NCI-H146 treated with DMSO at 0.1 percent for 48 hours (cell line): ENCODE results near the gene ITGA8.
"Not testable (repeated sequence)": the region's sequence is repeated elsewhere in the genome, so short reads cannot be mapped to it uniquely, and the experiment has no call there.

Experiments
- DNase-seq: peaks from one replicate; lab custom pipeline; 2025; ENCODE audit not compliant: unreplicated experiment; lab: John Stamatoyannopoulos, UW

ITGA8 gene

DNA sequence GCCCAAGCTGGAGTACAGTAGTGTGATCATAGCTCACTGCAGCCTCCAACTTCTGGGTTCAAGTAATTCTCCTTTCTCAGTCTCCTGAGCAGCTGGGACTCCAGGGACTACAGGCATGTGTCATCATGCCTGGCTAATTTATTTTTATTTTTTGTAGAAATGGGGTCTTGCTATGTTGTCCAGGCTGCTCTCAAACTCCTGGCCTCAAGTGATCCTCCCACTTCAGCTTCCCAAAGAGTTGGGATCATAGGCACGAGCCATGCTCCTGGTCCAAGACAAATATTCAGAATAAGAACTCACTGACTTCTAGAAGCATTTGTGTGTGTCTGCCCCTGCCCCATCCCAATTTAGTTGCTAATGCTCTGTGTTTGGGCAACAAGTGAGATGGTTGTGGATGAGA lies 151.8 kb downstream of the ITGA8 start:
- DNase-seq: no peak

DNA sequence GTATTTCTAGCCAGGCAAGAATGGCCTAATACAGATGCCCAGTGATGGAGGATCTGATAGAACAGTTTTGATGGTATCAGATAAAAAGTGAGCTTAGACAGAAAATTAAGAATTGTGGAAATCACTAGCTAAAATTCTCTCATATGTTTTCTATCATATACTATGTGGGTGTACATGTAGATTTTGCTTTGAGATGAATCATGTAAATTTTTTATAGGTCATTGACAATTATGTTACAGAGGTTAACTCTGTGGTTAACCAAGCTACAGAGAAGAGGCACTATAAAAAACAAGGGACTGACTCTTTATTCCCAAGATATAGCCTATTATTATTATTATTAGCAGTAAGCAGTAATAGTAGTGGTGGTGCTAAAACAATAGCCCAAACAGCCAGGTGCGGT lies 156.5 kb downstream of the ITGA8 start:
- DNase-seq: no peak

DNA sequence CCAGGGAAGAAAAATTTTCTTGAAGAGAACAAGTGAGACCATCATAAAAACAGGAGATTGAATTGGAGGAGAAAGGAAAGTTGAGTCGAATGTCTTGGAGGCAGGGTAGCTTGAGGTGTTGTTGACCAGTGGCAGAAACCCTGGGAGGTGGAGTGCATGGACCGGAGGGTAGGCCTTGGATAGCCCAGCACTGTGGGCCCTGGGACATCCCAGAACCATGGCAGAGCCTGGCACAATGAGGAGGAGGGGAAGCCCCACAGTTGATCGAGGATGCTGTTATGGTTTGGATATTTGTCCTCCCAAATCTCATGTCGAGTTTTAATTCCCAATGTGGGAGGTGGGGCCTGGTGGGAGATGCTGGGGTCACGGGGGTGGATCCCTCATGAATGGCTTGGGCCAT lies 157.1 kb downstream of the ITGA8 start:
- DNase-seq: no peak

- no peak for DNase-seq
These were observed 157.6 kb downstream of the ITGA8 start for GRCh38 chr10:15562116-15562515.

- no peak for DNase-seq
These were observed 161.6 kb downstream of the ITGA8 start for GRCh38 chr10:15558136-15558535.

DNA sequence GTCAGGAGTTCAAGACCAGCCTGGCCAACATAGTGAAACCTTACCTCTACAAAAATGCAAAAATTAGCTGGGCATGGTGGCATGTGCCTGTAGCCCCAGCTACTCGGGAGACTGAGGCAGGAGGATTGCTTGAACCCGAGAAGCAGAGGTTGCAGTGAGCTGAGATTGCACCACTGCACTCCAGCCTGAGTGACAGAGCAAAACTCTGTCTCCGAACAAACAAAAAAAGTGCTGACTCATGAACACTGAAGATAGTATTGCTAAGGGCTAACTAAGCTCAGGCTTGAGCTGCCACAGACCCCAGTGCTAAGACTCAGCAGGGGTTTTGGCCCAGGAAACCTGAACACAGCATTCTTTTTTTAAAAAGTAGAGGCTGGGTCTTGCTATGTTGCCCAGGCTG lies 162.6 kb downstream of the ITGA8 start:
- DNase-seq: not testable (repeated sequence)

DNA sequence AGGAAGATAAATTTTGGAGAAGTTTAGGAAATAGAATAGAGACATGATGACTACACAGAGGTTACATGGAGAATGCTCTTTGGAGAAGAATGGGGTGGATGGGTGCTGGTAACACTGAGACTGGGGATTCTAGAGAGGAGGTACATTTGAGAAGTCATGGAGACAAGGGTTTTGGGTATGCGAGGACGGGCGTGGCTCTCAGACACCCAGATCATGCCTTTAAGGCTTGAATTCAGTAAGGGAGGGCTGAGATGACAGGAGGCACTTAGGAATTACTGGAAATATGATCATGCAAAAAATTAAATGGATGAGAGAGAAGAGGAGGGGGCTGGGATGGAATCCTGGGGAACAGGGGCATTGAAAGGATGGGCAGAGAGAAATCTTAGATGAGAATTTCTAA lies 168.8 kb downstream of the ITGA8 start:
- DNase-seq: no peak

- DNase-seq: no peak
These were observed 171.4 kb downstream of the ITGA8 start for GRCh38 chr10:15548331-15548730.

- no peak for DNase-seq
These were observed 173.1 kb downstream of the ITGA8 start for GRCh38 chr10:15546606-15547005.

- no peak for DNase-seq
These were observed 173.8 kb downstream of the ITGA8 start for GRCh38 chr10:15545884-15546283.

DNA sequence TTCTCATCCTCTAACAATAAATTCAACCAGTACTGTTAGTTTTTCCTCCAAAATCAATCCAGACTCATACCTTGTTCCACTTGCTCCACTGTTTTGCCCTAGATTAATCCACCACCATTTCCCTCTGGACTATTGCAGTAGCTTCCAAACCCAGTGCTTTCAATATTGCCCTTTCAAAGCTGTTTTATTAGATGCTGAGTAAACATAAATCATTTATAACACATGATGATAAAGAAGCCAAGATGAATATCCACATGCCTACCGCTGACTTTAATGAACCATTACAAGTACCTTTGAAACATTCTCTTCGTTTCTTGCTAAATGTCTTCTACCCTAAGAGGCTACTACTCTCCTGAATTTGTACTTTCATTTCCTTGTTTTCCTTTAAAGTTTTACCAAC lies 174.5 kb downstream of the ITGA8 start:
- no peak for DNase-seq

- no peak for DNase-seq
These were observed 175.7 kb downstream of the ITGA8 start for GRCh38 chr10:15543994-15544393.

- no peak for DNase-seq
These were observed 176.9 kb downstream of the ITGA8 start for GRCh38 chr10:15542817-15543216.

GRCh38 chr10:15541376-15541775 lies 178.3 kb downstream of the ITGA8 start:
- no peak for DNase-seq

DNA sequence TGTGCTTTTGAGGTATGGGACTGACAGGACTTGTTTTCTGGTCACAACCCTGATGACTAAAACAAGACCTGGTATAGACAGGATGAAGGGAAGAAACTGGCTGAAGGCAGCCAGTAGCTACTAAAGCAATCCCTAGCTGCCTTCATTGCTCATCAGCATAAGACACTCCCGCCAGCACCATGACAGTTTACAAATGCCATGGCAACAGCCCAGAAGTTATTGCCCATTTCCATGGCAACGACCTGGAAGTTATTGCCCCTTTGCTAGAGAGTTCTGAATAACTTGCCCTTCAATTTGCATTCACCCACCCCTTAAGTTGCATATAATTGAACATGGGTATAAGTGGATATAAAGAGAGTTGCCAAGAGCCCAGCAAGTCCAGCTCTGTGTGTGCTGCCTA lies 179.0 kb downstream of the ITGA8 start:
- no peak for DNase-seq

DNA sequence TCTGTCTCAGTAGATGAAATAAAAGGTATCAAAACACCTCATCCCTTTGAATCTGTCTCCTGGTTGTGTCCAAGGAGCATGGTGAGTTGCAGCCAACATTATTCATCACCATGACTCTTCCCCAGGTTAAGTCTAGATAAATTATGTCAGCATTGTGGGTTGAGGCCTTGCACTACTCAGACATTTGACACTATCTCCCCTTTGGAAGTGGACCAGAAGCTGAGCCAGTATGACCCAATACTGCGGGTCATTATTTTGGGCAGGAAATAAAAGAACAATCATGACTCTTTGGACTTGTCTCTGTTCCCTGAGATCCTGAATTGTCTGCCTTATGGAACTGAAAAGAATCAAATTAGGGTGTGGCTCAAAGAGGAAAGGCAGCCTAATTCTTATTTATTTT lies 180.5 kb downstream of the ITGA8 start:
- DNase-seq: no peak

- not testable (repeated sequence) for DNase-seq
These were observed 184.7 kb downstream of the ITGA8 start for GRCh38 chr10:15534928-15535538.

DNA sequence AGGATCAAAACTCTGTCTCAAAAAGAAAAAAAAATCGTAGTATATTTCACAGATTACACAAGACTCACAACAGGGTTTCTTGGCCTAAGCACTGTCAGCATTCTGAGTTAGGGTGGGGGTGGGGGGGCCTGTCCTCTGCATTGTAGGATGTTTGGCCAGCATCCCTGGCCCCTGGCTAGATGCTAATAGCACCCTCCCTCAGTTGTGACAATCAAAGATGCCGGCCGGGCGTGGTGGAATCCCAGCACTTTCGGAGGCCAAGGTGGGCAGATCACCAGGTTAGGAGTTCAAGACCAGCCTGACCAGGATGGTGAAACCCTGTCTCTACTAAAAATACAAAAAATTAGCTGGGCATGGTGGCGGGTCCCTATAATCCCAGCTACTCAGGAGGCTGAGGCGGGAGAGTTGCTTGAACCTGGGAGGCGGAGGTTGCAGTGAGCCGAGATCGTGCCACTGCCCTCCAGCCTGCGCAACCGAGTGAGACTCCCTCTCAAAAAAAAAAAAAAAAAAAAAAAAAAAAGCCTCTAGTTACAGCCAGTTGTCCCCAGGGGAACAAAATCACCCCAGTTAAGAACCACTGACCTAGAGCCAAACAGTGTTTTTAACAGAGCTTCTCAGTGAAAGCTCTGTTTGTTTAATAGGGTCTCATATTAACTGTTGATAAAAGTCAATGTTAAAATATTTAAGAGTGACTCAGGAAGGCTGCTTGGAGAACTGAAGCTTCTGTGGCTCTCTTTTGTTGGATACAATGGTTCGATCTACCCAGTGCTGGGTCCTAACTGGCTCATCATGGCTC lies 187.6 kb downstream of the ITGA8 start:
- no peak for DNase-seq

DNA sequence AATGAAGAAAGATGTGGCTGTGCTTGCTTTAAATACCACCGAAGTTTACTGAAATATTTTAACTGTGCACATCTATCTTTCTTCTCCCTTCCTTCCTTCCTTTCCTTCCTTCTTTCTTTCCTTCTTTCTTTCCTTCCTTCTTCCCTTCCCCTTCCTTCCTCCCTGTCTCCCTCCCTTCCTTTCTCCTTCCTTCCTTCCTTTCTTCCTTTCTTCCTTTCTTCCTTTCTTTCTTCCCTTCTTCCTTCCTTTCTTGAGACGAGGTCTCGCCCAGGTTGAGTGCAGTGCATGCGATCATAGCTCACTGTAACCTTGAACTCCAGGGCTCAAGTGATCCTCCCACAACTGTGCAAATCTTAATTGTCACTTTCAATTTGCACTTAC lies 190.9 kb downstream of the ITGA8 start:
- no peak for DNase-seq

DNA sequence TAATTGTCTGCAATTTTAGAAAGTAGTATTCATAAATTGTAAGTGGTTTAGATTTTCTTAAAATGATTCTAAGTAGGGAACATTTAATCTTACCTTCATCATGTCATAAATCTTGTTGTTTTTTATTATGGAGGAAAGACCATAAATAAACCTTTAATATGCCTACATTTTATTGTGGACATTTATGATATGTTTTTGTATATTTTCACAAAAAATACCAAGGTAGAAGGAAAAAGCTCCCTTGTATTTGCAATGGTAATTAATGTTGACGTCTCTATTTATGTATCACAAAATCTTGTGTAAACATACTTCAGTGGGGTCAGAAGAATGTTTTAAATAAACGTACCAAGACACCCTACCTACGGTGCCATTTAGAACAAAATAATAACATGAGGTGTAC lies 193.0 kb downstream of the ITGA8 start:
- DNase-seq: no peak

GRCh38 chr10:15521328-15521903 lies 198.3 kb downstream of the ITGA8 start:
- no peak for DNase-seq

DNA sequence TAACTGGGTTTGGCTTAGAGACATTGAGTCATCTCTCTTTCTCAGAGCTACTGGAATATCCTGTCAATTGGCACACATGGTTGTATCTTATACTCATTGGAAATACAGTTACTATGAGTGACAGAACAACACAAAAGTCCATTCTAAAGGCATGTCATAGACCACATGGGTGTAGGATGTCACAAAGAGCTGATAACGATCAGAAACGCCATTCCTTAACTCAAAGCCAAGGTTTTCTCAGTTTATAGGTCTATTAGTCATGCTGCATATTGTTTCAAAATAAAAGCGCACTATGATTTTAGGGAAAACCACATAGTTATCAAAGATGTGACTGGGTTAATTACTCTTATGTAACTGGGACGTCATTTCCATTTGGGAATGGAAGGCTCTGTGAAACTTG lies 201.5 kb downstream of the ITGA8 start:
- DNase-seq: no peak
